ENCODE data around the gene RAC2.
A peak's percentile ranks its signal among the peaks of the same experiment; 100 is the strongest.

Gene RAC2

DNA sequence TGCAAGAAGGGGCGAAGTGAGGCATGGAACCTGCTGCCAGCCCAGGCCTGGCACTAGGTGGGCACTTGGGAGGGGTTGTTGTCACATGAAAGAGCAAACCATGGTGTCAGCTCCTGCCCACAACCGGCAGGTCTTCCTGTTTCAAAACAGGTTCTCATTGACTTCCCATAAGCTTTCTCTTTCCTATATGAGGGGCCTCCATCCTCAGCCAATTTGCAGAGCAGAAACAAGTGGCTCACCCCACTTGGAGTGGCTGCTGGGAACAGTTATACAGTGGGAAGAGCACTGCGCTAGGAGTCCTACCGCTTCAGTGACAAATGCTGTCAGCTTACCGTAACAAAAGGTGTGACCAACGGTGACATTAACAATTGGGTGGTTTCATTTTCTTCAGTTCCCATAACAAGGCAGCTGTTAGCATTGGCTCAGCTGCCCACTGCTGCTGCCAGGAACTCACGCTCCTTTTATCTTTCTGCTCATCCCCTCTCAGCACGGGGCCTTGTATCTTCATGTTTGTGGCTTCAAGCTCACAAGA, 21.6 kb downstream of the RAC2 start:
- H3K4me3 ChIP-seq (ENCODE audit: low read depth, low read length): no peak overlapping the region
- TF ChIP-seq CTCF (IDR thresholded peaks at IDR 0.05; ENCODE audit: low read depth, low read length): no peak

GRCh38 chr22:37221424-37222333, 22.4 kb downstream of the RAC2 start:
- no peak overlapping the region for H3K4me3 ChIP-seq (ENCODE audit: low read depth, low read length)
- TF ChIP-seq CTCF (IDR thresholded peaks at IDR 0.05; ENCODE audit: low read depth, low read length): 0 out of 2 replicates have a peak, but pooled peaks have one; percentile 10

DNA sequence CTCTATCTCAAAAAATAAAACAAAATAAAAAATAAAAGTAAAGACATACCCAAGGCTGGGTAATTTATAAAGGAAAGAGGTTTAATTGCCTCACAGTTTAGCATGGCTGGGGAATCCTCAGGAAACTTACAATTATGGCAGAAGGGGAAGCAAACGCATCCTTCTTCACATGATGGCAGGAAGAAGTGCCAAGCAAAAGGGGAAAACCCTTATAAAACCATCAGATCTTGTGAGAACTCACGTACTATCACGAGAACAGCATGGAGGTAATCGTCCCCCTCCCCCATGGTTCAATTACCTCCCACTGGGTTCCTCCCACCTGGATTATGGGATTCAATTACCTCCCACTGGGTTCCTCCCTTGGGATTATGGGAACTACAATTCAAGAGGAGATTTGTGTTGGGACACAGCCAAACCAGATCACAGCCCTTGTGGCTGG, 23.5 kb downstream of the RAC2 start:
- no peak overlapping the region for H3K4me3 ChIP-seq (ENCODE audit: low read depth, low read length)
- no peak for TF ChIP-seq CTCF (IDR thresholded peaks at IDR 0.05; ENCODE audit: low read depth, low read length)

DNA sequence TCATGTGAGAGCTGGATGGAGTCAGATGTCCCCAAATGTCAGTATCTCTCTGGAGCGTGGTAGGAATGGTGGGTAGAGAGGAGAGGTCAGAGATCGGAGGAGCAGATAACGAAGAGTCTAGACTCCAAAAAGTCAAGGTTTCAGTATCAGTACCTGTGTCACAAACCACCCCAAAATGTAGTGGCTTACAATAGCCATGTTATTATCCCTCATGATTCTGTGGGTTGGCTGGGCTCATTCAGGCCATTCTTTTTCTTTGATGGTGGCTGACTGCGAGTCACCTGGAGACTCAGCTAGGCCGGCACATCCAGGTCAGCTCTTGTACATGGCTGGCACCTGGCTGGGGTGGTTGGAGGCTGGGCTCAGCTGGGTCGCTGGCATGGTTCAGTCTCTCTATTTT, 24.5 kb downstream of the RAC2 start:
- H3K4me3 ChIP-seq (ENCODE audit: low read depth, low read length): no peak overlapping the region
- no peak for TF ChIP-seq CTCF (IDR thresholded peaks at IDR 0.05; ENCODE audit: low read depth, low read length)

DNA sequence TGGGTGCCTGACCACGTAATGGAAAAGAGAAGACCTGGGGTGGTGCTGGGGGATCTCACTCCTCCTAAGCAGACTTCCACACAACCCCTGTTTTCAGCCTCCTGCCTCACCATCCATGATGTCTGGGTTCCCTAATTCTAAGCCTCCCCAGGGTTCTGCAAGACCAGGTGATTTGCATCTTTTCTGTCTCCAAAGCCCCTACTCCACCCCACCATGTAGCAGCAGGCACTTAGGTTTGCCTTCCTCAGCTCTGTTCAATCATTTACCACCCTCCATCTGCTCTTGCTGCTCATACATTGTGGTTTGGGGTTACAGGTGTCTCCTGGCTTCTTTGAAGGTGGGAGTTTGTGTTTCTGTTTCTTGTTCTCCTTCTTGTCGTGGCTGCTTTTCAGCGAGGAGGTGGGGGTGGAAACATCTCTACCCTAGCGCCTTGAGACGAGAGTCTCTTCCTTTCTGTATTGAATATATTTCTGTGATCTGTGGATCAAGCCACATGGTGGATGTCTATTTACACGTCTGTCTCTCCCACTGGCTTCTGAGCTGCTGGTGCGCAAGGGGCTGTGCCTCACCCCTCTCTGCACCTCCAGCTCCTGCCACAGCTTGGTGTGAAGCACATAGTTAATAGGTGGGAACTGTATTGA, 25.2 kb downstream of the RAC2 start:
- H3K4me3 ChIP-seq (ENCODE audit: low read depth, low read length): no peak overlapping the region
- no peak for TF ChIP-seq CTCF (IDR thresholded peaks at IDR 0.05; ENCODE audit: low read depth, low read length)

DNA sequence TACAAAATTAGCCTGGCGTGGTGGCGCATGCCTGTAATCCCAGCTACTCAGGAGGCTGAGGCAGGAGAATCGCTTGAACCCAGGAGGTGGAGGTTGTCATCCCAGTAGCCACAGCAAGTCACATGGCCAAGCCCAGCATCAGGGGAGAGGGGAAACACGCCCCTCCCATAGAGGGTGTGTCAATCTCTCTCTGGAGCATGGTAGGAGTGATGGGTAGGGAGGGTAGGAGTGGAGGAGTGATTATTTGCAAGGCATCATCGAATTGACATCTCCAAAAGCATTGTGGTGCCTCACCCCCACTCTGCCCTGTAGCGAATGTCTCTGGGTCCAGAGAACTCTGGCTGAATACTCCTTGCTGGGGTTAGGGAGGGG, 25.7 kb downstream of the RAC2 start:
- no peak for TF ChIP-seq CTCF (IDR thresholded peaks at IDR 0.05; ENCODE audit: low read depth, low read length)
- no peak overlapping the region for H3K4me3 ChIP-seq (ENCODE audit: low read depth, low read length)

- H3K4me3 ChIP-seq (ENCODE audit: low read depth, low read length): no peak overlapping the region
- no peak for TF ChIP-seq CTCF (IDR thresholded peaks at IDR 0.05; ENCODE audit: low read depth, low read length)
Observed at GRCh38 chr22:37215890-37216289, 28.2 kb downstream of the RAC2 start.
